Globus pallidus (tissue), 1 donor: ENCODE data around the gene PIGW.
A peak's percentile ranks its signal among the peaks of the same experiment; 100 is the strongest.

ENCODE experiments used
- DNase-seq: peaks from one replicate; pipeline ENCODE4 v3.0.0-alpha.2; 2015; ENCODE audit warnings: low spot score

Gene PIGW

DNA sequence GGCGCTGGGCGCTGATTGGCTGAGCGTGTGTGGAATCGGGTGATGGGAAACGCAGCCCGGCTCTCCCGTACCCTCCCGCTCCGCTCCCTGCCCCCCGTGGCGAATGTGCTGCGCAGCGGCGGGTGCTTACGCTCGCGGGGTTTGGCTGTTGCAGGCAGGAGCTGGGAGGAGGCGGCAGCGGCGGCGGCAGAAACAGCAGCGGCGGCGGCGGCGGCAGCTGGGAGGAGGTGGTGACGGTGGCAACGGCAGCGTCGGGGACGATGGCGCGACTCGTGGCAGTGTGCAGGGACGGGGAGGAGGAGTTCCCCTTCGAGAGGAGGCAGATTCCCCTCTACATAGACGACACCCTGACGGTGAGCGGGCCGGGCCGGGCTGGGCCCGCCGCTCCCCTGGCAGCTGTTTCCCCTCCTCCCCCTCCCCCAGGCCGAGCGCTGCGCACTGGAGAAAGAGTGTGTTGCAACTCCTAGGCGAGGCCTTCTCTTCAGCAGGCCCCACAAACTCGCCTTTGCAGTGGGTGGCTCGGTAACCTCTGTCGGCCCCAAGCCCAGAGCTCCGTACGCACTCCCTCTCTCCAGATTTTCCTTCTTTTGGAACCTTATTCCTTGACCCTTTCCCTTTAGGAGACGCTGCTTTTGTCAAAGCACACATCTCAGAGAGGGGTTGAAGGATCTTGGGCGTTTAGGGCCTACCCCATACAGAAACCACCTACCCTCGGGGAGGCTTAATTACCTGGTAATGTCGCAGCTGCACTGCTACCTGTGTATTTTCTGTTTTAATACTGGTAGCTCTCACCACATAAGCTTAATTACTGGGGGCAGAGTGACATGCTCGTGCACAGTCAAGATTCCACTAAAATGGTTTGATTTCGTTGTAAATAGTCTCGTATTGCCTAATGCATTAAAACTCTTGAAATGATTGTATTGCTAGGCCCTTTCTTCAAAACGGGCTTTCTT is 11.0 kb downstream of the PIGW start:
- DNase-seq, result peak; percentile 96

DNA sequence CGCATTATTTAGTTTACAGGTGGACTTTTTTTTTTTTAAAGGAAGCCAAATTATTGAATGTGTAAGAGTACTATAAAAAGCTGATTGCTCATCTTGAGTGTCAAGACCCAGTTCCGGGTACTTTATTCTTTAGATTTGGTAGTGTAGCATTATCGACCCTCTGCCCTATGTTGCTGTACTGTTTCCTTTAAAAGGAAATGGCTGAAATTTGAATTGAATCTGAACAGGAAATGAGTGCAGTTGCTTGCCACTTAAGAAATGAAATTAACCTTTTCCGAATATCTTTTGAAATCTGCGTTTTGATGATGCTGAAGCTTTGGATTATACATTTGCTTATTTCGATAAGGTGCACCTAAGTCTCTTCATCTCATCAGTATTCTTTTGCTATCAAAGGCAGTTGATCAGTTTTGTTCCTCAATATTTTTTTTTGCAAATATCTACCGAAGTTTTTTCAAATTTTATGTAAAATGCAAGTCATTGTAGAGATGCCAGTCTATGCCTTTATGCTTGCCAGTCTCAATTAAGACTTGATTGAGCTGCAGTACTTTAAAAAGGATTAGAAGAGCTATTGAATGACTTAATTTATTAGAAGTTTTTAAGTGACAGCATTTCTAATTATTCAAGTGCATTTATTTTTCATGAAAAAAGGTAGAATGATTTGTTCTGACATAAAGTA is 11.8 kb downstream of the PIGW start:
- no peak for DNase-seq

- no peak for DNase-seq
Measured at GRCh38 chr17:36547776-36548175, 13.0 kb downstream of the PIGW start.

GRCh38 chr17:36550491-36551417 is 16.0 kb downstream of the PIGW start:
- DNase-seq, result no peak

DNA sequence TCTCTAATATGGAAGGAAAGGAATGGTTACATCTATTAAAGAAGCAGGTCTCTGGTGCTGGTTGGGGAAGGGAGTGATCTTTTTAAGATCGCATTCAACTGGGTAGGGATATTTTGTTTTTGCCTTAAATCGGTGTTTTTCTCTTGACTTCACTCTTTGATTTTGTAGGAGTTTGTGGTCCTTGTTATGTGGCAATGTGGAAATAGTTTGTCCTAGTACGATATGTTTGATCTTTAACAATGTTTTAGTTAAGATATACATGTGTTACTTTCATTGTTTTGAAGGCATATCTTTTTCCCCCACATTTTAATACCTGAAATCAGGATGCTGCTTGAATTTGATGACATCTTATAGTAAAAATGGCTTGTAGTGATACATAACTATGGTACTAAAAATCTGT is 18.7 kb downstream of the PIGW start:
- DNase-seq, result no peak

DNA sequence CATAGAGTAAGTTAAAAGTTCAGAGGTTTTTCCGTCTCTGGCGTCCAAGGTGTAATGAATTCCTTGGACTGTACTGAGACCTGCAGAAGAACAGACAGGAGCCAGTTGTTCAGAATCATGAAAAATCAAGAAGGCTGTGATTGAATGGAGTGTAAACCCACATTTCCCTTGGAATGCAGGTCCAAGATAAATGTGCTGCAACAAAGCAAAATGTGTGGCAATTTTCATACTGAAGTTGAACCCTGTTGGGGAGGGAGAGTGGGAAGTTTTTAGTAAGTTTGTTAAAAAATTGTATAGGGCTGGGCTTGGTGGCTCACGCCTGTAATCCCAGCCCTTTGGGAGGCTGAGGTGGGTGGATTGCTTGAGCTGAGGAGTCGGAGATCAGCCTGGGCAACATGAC is 31.3 kb downstream of the PIGW start:
- DNase-seq, result no peak

- no peak for DNase-seq
Measured at GRCh38 chr17:36575028-36575427, 40.2 kb downstream of the PIGW start.

GRCh38 chr17:36576793-36577192 is 42.0 kb downstream of the PIGW start:
- DNase-seq, result no peak

- peak; percentile 43 for DNase-seq
Measured at GRCh38 chr17:36578671-36579070, 43.9 kb downstream of the PIGW start.

- no peak for DNase-seq
Measured at GRCh38 chr17:36583787-36584186, 49.0 kb downstream of the PIGW start.

- no peak for DNase-seq
Measured at GRCh38 chr17:36586138-36586537, 51.4 kb downstream of the PIGW start.
